GM18951 (cell line): ENCODE measurements around the gene MTCL1.

Experiments
- POLR2A ChIP-seq: IDR thresholded peaks from 4 replicates; pipeline ENCODE4 v1.6.1; 2011; ENCODE audit warnings: mild to moderate bottlenecking; ENCODE audit not compliant: insufficient read length, insufficient read depth; ENCODE audit errors: extremely low read depth
- in situ Hi-C: fragments of 300-500 bp; cut with MboI; formaldehyde crosslinking; loops from one replicate; pipeline ENCODE4 v1.12.0; 2022; ENCODE audit warnings: low sequenced_read_pairs, mixed read lengths, inconsistent platforms; ENCODE audit not compliant: unreplicated experiment

MTCL1 gene

GRCh38 chr18:8868779-8869415 lies 163.5 kb downstream of the MTCL1 start:
- no peak for TF ChIP-seq POLR2A
- in situ Hi-C loops = no loop called here

DNA sequence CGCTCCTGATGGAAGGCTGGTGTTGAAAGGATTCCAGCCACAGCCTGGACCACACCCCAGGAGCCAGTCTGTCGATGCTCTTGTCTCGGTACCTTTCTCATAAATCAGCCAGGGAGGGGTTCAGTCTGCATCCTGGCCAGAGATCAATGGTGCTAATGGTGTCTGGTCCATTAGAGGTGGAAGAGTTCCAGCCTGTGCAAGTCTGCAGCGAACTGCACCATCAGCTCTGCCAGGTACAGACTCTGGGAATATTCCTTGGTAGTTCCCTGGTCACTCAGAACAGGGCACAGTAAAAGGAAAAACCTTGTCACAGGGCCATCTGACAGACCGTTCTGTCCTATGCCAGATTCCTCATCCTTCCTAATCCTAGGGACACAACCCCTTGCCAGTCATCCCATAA lies 164.3 kb downstream of the MTCL1 start:
- in situ Hi-C loops = no loop called here

GRCh38 chr18:8870528-8870927 lies 165.2 kb downstream of the MTCL1 start:
- in situ Hi-C loops = no loop called here

More for the DNA sequence above, 164.3 kb downstream of the MTCL1 start:
- no peak for TF ChIP-seq POLR2A

DNA sequence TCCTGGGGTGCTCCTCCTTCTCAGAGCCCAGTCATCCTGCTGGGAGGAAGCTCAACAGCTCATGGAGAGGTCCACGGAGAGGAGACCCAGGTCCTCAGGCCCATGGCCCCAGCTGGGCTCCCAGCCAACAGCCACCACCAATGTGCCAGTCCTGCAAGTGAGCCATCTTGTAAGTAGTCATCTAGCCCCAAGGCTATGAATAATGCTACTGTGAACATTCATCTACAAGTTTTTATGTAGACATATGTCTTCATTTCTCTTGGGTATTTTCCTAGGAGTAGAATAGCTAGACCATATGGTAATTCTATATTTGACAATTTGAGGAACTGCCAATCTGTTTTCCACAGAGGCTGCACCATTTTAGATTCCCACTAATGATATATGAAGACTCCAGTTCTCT lies 166.1 kb downstream of the MTCL1 start:
- no peak for TF ChIP-seq POLR2A
- in situ Hi-C loops = no loop called here

More at GRCh38 chr18:8870528-8870927, 165.2 kb downstream of the MTCL1 start:
- no peak for TF ChIP-seq POLR2A

DNA sequence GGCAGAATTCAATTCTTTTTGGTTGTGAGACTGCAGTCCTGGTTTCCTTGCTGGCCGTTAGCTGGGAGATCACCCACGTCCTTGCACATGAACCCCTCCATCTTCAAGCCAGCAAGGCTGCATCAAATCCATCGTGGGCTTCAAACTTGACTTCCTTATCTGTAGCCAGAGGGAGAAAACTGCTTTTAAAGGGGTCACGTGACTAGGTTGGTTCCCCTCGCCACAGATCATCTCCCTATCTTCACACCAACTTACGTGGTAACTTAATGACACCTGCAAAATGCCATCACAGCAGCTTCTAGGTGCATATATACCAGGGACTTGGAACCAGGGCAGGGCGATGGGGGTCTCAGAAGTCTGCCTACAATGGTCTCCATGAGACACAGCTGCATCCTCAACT lies 169.5 kb downstream of the MTCL1 start:
- in situ Hi-C loops = no loop called here
- no peak for TF ChIP-seq POLR2A

DNA sequence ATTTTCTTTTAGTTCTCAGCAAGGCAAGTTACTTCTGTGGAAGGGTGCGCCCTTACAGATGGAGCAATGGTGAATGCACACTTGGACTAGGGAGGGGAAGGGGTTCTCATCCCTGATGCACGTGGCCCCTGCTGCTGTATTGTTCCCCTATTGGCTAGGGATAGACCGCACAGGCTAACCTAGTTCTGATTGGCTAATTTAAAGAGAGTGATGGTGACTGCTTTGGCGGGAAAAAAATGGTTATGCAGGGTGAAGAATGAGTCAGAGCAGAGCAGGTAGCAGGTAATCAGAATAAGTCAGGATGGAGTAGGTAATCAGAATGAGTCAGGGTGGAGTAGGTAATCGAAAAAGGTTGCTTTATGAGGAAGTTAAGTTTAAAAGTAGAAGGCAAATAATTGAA lies 171.5 kb downstream of the MTCL1 start:
- in situ Hi-C loops = no loop called here
- no peak for TF ChIP-seq POLR2A

DNA sequence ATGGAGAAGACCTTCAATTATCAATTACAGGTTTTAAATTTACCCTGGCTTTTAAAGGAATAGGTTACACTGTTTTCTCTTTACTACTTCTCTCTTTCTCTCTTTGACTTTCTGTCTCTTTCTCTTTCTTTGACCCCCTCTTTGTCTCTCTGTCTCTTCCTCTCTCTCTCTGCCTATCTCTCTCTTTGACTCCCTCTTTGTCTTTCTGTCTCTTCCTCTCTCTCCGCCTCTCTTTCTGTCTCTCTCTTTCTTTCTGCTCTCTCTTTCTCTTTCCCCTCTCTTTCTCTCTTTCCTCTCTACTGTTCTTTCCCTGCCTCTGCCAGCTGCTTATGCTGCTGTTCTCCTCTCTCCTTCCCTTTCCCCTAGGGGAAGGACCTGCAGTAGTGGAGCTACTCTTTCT lies 175.7 kb downstream of the MTCL1 start:
- TF ChIP-seq POLR2A = no peak
- in situ Hi-C loops = no loop called here
